ENCODE results near the gene ARV1. TPM values are rescaled to one million over a fixed set of nuclear protein-coding genes. Genes with fewer than 3 reads are reported as not detected.
"Not testable (repeated sequence)": the region's sequence is repeated elsewhere in the genome, so short reads cannot be mapped to it uniquely, and the experiment has no call there.

Gene ARV1
- polyA plus RNA-seq, 1 donor (not counting 4 experiments of a cell fraction or from before 2014, with no cell fraction given), result 38.1 TPM

DNA sequence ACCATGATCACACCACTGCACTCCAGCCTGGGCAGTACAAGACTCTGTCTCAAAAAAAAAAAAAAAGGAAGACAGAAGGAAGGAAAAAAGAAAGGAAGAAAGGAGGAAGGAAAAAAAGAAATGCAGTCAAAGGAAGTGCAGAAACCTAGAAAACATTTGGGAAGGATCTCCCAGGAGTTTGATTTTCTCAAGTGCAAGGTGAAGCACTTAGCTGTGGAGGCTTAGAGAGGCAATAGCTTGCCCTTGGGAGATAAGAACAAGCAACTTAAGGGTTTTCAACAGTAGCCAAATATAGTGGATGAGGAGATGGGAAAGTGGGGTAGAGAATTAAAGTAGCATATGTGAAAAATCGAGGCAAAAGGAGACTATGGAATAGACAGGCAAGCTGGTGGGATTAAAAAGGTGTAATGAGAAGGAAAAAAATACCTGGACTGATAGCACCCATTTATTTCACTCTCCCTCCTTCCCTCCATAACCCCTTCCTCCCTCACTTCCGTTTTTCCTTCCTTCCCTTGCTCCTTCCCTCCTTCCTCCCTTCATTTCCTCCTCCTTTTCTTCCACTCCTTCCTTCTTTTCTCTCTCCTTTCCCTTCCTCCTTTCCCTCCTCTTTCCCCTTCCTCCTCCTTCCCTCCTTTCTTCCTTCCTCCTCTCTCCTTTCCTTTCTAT lies 68.0 kb downstream of the ARV1 start:
- dilution Hi-C loops (cut with MboI; ENCODE audit: extremely low pct_ligation_motif_present, low sequenced_read_pairs), result no loop called here
- Histone ChIP-seq H3K27ac (ENCODE audit: control insufficient read depth, insufficient read depth, low read length) (no peak overlapping the region), H4K20me1 (ENCODE audit: control insufficient read depth, extremely low read depth, insufficient read depth, low read length) (no peaks in the 10 kb centered on the region), H3K9me3 (ENCODE audit: control insufficient read depth, low read depth, low read length) (no peaks in the 10 kb centered on the region), H3K36me3 (ENCODE audit: control insufficient read depth in 2 of 2, extremely low read depth in 1 of 2, insufficient read depth in 2 of 2, low read length in 2 of 2) (no peaks in the 10 kb centered on the region), H3K9me1 (ENCODE audit: control insufficient read depth, extremely low read depth, insufficient read depth, low read length) (no peaks in the 10 kb centered on the region), H3K9ac (ENCODE audit: control insufficient read depth, extremely low read depth, insufficient read depth, low read length) (no peak overlapping the region), H2AFZ (ENCODE audit: control insufficient read depth, low read length) (no peak overlapping the region), H3K4me2 (ENCODE audit: control insufficient read depth, extremely low read depth, insufficient read depth, low read depth, low read length) (no peak overlapping the region), H3K27me3 (ENCODE audit: control insufficient read depth, extremely low read depth, insufficient read depth, low read length) (no peaks in the 10 kb centered on the region), H3K4me1 (ENCODE audit: control insufficient read depth, extremely low read depth, insufficient read depth, low read length) (peaks cover 3% of the 10 kb centered on the region), H3K79me2 (ENCODE audit: control insufficient read depth, insufficient read depth, low read length) (no peaks in the 10 kb centered on the region), H3K4me3 (ENCODE audit: control insufficient read depth in 2 of 3, extremely low read depth in 1 of 3, insufficient read depth in 2 of 3, low read depth in 1 of 3, low read length in 3 of 3) (no peak overlapping the region)
- TF ChIP-seq CTCF (optimal IDR thresholded peaks at IDR 0.05 in 1 of 3, IDR thresholded peaks at IDR 0.05 in 1 of 3, conservative IDR thresholded peaks at IDR 0.05 in 1 of 3; ENCODE audit: extremely low read depth in 1 of 3, insufficient read depth in 2 of 3, low read length in 3 of 3) (no peak), EZH2 (IDR thresholded peaks at IDR 0.05; ENCODE audit: low read length) (no peak)
- DNase-seq (ENCODE audit: low read depth, low spot score) (no peak), FAIRE-seq (no peak)

GRCh38 chr1:231047529-231047928 lies 68.6 kb downstream of the ARV1 start:
- dilution Hi-C loops (cut with MboI; ENCODE audit: extremely low pct_ligation_motif_present, low sequenced_read_pairs); H3K27me3 ChIP-seq (ENCODE audit: control insufficient read depth, extremely low read depth, insufficient read depth, low read length); H3K9ac ChIP-seq (ENCODE audit: control insufficient read depth, extremely low read depth, insufficient read depth, low read length); H2AFZ ChIP-seq (ENCODE audit: control insufficient read depth, low read length); H3K4me1 ChIP-seq (ENCODE audit: control insufficient read depth, extremely low read depth, insufficient read depth, low read length); H3K4me3 ChIP-seq (ENCODE audit: control insufficient read depth in 2 of 3, extremely low read depth in 1 of 3, insufficient read depth in 2 of 3, low read depth in 1 of 3, low read length in 3 of 3); H3K27ac ChIP-seq (ENCODE audit: control insufficient read depth, insufficient read depth, low read length); H3K4me2 ChIP-seq (ENCODE audit: control insufficient read depth, extremely low read depth, insufficient read depth, low read depth, low read length); H3K79me2 ChIP-seq (ENCODE audit: control insufficient read depth, insufficient read depth, low read length); FAIRE-seq; H3K36me3 ChIP-seq (ENCODE audit: control insufficient read depth in 2 of 2, extremely low read depth in 1 of 2, insufficient read depth in 2 of 2, low read length in 2 of 2); H4K20me1 ChIP-seq (ENCODE audit: control insufficient read depth, extremely low read depth, insufficient read depth, low read length); H3K9me3 ChIP-seq (ENCODE audit: control insufficient read depth, low read depth, low read length); DNase-seq (ENCODE audit: low read depth, low spot score); H3K9me1 ChIP-seq (ENCODE audit: control insufficient read depth, extremely low read depth, insufficient read depth, low read length): not testable (repeated sequence)

DNA sequence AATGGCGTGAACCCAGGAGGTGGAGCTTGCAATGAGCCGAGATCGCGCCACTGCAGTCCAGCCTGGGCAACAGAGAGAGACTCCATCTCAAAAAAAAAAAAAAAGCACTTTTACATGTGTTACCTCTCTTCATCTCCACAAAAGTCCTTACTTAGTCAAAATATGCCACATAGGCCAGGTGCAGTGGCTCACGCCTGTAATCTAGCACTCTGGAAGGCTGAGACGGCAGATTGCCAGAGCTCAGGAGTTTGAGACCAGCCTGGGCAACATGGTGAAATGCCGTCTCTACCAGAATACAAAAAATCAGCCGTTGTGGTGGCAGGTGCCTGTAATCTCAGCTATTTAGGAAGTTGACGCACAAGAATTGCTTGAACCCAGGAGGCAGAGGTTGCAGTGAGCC lies 69.5 kb downstream of the ARV1 start:
- DNase-seq (ENCODE audit: low read depth, low spot score); FAIRE-seq; H3K9me3 ChIP-seq (ENCODE audit: control insufficient read depth, low read depth, low read length); H4K20me1 ChIP-seq (ENCODE audit: control insufficient read depth, extremely low read depth, insufficient read depth, low read length); H3K79me2 ChIP-seq (ENCODE audit: control insufficient read depth, insufficient read depth, low read length); H2AFZ ChIP-seq (ENCODE audit: control insufficient read depth, low read length); H3K27me3 ChIP-seq (ENCODE audit: control insufficient read depth, extremely low read depth, insufficient read depth, low read length); H3K4me2 ChIP-seq (ENCODE audit: control insufficient read depth, extremely low read depth, insufficient read depth, low read depth, low read length); H3K36me3 ChIP-seq (ENCODE audit: control insufficient read depth in 2 of 2, extremely low read depth in 1 of 2, insufficient read depth in 2 of 2, low read length in 2 of 2); H3K4me3 ChIP-seq (ENCODE audit: control insufficient read depth in 2 of 3, extremely low read depth in 1 of 3, insufficient read depth in 2 of 3, low read depth in 1 of 3, low read length in 3 of 3); H3K27ac ChIP-seq (ENCODE audit: control insufficient read depth, insufficient read depth, low read length); H3K9ac ChIP-seq (ENCODE audit: control insufficient read depth, extremely low read depth, insufficient read depth, low read length); H3K9me1 ChIP-seq (ENCODE audit: control insufficient read depth, extremely low read depth, insufficient read depth, low read length); H3K4me1 ChIP-seq (ENCODE audit: control insufficient read depth, extremely low read depth, insufficient read depth, low read length); dilution Hi-C loops (cut with MboI; ENCODE audit: extremely low pct_ligation_motif_present, low sequenced_read_pairs): not testable (repeated sequence)
